LoVo (cell line): ENCODE data around the gene H2BK1.

ENCODE experiments used
- DNase-seq: peaks from one replicate; pipeline ENCODE4 v3.0.0-alpha.2; 2016; ENCODE audit warnings: low spot score

Gene H2BK1

GRCh38 chr7:151177310-151177709 is 33.0 kb downstream of the H2BK1 start:
- no peak for DNase-seq

DNA sequence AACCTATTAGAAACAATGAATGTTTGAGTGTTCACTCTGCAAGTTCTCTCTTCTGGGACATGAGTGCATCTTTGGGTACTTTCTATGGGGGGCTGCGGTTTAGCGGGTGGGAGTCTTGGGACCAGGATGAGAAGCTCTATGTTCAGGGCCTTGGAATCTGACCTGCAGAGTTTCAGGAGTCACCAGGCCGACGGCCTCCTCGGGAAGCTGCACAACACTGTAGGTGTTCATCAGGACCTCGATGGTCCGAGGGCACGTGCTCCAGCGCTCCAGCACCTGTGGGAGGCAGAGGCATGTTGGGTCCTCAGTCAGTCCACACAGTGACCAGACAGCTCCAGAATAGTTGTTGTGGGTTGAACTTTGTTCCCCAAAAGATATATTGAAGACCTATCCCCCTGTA is 33.9 kb downstream of the H2BK1 start:
- no peak for DNase-seq

GRCh38 chr7:151175793-151176311 is 34.4 kb downstream of the H2BK1 start:
- DNase-seq, result no peak

DNA sequence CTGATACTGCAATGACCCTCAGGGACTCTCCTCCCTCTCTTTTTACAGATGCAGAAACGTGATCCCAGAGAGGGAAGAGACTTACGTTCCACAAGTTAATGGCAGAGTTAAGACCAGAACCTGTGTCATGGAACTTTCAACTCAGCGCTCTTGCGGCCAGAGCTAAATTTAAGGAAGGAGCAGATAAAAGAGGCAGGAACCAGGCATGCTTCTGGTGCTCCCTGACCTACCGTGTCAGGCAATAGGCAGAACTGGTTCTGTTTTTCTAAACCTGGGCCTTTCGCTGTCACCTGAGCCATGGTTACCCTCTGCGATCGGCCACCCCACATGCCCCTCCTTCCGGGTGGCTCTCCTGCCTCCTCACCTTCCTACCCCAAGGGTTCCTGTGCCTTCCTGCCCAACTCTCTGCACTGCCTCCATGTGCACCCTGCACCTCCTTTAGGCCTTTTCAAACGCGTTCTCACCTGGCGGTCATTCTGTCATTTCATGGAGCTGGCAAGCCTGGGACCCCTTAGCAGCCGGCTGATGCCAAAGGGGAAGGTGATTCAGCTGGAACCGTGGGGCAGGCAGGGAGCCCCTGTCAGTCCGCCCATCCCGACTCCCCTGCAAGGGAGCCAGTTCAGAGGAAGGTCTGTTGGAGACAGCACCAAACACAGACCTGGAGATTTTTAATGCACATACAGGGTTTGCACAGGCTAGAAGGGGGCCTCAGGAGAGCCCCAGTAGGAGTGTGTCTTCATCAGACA is 35.1 kb downstream of the H2BK1 start:
- no peak for DNase-seq

DNA sequence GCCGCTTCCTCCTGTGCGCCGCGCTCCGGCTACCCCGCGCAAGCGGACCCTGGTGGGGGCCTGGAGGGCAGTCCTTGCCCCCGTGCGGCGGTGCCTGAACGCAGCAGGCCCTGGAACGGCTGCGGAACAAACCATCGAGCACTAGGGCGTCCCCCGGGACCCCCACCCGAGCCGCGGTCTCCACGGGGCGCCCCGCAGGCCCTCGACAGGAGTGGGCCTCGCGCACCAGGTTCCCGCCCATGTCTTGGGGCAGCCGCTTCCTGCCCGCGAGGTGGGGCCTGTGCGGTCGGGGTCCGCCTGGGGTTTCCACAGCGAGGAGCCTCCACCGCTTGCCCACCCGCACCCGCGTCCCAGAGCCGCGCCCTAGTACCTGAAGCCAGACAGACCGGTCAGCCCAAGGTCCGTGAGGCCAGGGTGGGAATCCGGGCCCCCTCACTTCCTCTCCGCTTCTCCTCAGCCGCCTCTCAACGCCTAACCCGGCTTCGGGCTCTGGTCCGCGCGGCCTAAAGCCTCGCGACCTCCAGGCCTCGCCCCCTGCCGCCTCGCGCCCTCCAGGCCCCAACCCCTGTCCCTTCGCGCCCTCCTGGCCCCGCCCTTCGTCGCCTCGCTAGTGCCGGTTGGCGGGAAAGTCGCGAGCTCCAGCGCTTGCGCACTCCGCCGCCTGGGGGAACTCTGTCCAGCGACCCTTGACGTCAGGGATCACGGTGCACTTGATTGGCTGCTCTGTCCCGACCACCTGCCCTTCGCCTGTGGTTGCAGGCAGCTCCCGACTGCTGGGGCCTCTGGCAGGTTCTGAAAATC is 35.8 kb downstream of the H2BK1 start:
- DNase-seq, result no peak

DNA sequence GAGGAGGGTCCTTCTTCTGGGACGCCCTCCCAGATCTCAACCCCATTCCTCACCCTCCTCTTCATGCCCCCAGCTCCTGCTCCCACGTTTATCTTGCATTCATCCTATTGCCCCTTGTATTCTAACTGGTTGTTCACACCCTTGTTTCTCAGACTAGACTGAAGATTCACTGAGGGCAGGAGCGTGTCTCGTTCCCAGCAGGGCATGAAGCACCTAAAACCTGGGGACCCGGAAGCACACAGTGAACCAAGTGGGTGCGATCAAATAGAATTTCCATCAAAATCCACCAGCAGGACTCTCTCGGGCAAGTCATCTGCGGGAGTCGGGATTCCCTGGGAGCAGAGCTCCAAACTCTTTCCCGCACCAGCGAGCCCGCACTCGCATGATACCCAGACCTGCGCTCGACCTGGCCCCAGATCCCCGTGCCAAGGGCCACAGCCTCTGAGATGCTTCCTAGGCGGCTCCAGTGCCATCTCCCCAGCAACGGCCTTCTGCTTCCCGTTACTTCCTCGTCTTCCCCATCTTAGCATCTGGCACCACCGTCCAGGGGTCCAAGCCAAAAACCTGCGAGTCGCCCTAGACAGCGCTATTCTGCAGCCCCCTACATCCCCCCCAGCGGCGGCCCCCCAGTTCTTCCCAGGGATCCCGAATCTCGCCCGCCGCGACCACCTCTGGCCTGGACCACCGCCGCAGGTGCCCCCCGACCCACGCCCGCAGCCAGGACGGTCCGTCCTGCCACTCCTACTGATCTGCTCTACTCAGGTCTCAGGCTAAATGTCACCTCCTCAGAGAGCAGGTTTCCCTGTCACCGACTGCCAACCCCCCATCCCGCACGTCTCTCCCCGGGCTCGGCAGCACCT is 36.7 kb downstream of the H2BK1 start:
- DNase-seq, result no peak

DNA sequence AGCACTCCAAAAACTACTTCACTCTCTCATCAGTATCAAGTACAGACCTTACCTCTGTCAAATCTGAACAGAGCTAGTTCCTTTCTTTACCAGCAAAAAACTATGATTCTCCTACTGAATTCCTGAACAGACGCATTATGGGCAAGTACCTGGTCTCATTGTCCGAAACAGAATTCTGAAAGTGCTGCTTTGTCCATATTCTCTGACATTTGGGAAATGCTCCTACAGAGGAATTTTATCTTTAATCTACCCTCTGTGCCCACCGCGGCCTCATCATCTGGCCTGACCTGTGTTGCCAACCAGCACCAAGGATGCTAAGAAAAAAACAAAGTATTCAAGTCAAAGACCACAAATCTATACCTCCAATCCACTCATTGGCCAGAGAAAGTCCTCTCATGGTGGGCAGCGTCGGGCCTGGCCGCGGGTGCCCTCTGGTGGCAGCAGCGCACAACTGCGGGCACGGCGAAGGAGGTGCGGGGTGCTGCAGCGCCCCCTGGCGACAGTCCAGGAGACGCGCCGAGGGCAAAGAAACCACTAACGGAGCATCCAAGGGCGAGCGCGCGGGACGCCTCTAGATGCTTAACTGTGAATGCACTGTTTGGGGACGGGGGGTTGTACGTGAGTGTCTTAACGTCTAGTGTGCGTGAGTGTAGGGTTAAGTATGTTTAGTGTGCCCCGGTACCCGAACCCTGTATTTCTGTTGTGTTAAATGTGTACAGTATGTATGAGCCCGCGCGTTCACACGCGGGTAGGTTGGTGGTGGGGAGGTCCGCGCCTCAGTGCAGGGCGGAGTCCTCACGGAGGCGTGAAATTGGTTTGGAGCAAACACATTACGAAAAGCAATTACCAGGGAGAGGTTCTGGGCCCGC is 37.8 kb downstream of the H2BK1 start:
- peak; percentile 88 for DNase-seq

GRCh38 chr7:151168787-151169162 is 41.5 kb downstream of the H2BK1 start:
- no peak for DNase-seq

DNA sequence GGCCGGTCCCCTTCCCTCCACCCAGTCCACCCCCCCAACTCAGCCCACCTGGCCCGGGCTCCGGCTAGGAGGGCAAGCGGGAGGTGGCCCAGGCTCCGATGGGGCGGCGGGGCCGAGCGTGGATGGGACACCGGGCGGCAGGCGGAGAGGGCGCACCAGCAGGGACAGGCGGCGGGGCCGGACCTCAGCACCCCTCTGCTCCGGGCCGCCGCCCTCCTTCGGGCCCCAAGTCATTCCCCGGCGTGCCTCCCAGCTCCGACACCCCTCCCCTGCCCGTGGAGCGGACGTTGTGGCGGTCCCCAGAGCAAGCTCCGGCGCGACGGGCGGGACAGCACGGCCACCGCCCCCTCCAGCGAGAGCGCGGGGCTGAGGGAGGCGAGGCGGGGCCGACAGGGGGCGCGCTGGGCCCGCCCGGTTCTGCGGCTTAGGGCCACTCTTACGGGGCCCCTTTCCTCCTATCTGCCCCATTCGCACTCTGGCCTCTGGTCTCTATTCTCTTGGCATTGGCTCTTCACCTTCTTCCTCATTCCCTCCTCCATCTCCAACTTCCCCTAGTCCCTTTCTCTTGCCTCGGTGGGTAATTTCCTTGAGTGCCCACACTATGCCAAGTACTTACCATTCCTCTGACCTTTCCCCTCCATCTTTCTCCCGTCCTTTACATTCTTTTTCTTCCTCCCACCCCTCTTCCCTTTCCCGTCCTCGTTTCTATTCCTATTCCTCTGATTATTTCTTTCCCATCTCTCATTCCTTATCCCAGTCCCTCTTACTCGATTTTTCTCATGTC is 42.1 kb downstream of the H2BK1 start:
- peak; percentile 66 for DNase-seq

- DNase-seq, result no peak
Measured at GRCh38 chr7:151167197-151167961, 42.9 kb downstream of the H2BK1 start, which contains the start of gene GBX1. GBX1 (minus strand) TSS chr7:151167694; CDS start chr7:151167548, 146 bp downstream.

GRCh38 chr7:151166629-151167196 is 43.6 kb downstream of the H2BK1 start:
- no peak for DNase-seq

GRCh38 chr7:151161757-151162156 is 48.5 kb downstream of the H2BK1 start:
- DNase-seq, result no peak
